Measurements from ENCODE around the gene ZFP36L1.

ZFP36L1 gene

DNA sequence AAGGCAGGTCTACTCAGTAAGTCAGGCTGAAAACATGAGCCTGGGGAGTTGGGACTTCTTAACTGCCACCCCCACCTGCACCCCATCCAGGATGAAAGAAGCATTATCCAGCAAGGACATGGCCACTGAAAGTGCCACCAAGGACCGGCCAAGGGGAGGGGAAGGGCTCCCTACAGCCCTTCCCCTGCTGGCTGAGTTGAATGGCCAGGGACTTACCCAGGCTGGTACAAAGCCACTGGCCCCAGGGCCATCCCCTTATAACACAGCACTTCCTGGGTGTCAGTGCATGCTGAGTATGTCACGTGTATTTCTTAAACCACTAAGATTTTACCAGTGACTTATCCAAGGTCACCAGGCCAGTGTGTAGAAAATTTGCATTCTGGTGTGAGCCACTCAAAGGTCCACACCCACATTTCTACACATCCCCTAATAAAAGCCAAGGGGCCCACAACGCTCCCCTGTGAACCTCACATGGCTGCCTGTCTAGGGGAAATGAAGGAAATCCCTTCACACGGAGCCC, 29.3 kb upstream of the ZFP36L1 start:
- in situ Hi-C loops (cut with HindIII; ENCODE audit: low sequenced_read_pairs) = no loop called here
- DNase-seq (ENCODE audit: low read depth) = no peak
- H3K4me3 ChIP-seq (ENCODE audit: low read depth, low read length) = no peak overlapping the region
- TF ChIP-seq, protein P1, sequence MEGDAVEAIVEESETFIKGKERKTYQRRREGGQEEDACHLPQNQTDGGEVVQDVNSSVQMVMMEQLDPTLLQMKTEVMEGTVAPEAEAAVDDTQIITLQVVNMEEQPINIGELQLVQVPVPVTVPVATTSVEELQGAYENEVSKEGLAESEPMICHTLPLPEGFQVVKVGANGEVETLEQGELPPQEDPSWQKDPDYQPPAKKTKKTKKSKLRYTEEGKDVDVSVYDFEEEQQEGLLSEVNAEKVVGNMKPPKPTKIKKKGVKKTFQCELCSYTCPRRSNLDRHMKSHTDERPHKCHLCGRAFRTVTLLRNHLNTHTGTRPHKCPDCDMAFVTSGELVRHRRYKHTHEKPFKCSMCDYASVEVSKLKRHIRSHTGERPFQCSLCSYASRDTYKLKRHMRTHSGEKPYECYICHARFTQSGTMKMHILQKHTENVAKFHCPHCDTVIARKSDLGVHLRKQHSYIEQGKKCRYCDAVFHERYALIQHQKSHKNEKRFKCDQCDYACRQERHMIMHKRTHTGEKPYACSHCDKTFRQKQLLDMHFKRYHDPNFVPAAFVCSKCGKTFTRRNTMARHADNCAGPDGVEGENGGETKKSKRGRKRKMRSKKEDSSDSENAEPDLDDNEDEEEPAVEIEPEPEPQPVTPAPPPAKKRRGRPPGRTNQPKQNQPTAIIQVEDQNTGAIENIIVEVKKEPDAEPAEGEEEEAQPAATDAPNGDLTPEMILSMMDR (IDR thresholded peaks at IDR 0.05; ENCODE audit: low read depth, low read length, missing control alignments) = no peak

DNA sequence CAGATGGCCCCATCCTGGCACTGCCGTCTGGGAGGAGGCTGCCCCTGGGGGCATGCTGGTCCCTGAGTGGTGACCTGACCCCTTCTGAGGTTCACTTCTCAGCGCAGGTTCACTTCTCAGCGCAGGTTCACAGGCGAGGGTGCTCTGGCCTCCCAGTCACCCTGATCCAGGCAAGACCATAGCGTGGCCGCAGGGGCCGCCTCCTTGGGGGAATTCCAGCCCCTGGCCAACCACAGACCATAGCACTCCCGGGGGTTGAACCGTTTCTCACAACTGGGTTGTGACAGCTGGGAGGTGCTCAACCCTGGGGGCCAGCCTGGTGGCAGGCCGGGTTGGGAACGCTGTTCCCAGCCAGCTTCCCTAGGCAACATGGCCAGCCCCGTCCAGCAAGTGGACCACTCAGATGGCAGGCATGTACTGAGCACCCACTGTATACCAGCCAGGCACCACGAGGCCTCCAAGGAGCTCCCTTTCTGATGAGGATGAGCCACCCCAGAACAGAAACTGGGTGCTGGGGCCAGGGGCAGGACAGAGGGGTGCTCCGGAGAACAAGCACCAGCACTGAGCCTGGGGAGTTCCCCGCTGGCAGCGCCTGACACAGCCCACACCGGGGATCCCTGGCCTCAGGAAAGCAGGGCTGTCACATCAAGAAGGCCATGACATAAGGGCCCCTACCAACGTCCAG, 28.3 kb upstream of the ZFP36L1 start:
- no peak for DNase-seq (ENCODE audit: low read depth)
- in situ Hi-C loops (cut with HindIII; ENCODE audit: low sequenced_read_pairs) = no loop called here
- TF ChIP-seq, protein P1 (IDR thresholded peaks at IDR 0.05; ENCODE audit: low read depth, low read length, missing control alignments) = no peak
- no peak overlapping the region for H3K4me3 ChIP-seq (ENCODE audit: low read depth, low read length)

DNA sequence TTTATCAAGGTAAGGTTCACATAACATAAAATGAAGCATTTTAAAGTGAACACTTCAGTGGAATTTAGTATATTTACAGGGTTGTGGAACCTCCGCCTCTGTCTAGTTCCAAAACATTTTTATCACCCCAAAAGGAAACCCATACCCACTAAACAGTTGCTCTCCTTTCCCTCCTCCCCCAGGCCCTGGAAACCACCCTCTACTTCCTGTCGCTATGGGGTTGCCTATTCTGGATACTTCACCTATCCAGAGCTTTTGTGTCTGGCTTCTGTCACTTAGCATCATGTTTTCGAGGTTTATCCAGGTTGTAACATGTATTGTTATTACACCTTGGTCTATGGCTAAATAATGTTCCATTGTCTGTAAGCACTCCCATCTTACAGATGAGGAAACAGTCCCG, 27.7 kb upstream of the ZFP36L1 start:
- TF ChIP-seq, protein P1 (IDR thresholded peaks at IDR 0.05; ENCODE audit: low read depth, low read length, missing control alignments) = no peak
- no peak for DNase-seq (ENCODE audit: low read depth)
- no peak overlapping the region for H3K4me3 ChIP-seq (ENCODE audit: low read depth, low read length)
- in situ Hi-C loops (cut with HindIII; ENCODE audit: low sequenced_read_pairs) = no loop called here

DNA sequence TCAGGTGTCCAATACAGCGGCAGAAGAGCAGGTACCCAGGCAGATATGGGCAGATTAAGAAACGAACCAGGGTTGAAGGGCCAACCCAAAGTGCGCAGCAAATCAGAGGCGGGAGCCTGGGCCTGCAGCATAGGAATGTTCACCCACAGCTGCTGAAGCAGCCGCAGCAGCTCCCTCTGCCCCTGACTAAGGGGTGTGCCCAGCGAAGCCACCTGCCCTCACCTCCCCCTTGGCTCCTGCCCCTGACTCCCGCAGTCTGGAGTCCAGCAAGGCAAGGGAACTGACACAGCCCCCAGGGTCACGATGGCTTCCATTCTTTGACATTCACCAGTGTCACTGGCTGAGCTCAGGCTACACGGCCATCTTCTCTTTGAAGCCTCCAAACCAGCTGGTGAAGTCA, 27.3 kb upstream of the ZFP36L1 start:
- TF ChIP-seq, protein P1 (IDR thresholded peaks at IDR 0.05; ENCODE audit: low read depth, low read length, missing control alignments) = no peak
- no peak overlapping the region for H3K4me3 ChIP-seq (ENCODE audit: low read depth, low read length)
- in situ Hi-C loops (cut with HindIII; ENCODE audit: low sequenced_read_pairs) = no loop called here
- no peak for DNase-seq (ENCODE audit: low read depth)

DNA sequence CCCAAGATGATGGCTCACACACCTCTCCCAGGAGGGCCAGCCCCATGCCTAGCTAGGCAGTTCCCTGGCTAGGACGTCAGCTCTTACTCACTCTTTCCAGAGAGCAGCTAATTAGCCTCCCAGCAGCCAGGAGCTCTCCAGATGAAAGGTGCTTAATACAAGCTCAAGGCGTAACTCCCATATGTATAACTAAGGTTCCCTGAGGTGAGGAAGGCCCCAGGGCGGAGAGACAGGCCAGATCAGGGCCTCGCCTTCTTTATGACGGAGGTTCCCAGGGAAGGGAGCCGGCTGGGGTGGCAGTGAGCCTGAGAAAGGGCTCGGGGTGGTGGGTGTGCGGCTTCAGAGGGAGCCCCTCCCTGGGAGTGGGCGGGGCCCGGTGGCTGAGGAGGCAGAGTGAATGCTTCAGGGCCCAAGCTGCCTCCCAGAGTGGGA, 26.4 kb upstream of the ZFP36L1 start:
- H3K4me3 ChIP-seq (ENCODE audit: low read depth, low read length) = no peak overlapping the region
- TF ChIP-seq, protein P1 (IDR thresholded peaks at IDR 0.05; ENCODE audit: low read depth, low read length, missing control alignments) = no peak
- in situ Hi-C loops (cut with HindIII; ENCODE audit: low sequenced_read_pairs) = no loop called here
- no peak for DNase-seq (ENCODE audit: low read depth)

DNA sequence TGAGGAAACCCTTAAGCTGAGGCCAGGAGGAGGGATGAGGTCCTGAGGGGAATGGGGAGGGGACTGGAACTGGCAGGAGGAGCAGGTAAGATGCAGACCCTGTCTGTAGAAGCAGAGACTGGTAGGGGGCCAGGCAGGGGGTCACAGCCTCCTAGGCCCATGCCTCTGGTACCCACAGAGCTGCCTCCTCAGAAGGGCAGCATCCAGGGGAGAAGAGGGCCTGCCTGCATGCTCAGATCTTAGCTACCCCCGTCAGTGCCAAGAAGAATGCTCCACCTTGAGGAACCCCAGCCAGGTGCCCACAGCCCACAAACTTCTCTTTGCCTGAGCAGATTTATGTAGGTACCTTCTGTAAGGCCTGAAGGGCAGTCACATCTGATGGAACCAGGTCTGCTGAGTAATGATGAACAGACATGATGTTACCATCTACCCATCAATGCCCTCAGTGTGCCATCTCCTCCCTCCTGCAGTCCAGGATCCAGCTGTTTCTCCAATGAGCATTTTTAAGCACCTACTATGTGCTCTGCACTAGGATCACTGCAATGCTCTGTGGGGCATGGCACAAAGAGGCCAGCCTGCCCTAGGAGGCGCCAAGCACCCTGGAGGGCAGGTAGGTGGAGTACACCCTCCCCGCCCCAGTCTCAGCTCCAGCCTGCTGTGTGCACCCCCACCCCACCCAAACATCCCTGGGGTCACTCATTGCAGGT, 24.8 kb upstream of the ZFP36L1 start:
- in situ Hi-C loops (cut with HindIII; ENCODE audit: low sequenced_read_pairs) = no loop called here
- no peak overlapping the region for H3K4me3 ChIP-seq (ENCODE audit: low read depth, low read length)
- TF ChIP-seq, protein P1 (IDR thresholded peaks at IDR 0.05; ENCODE audit: low read depth, low read length, missing control alignments) = no peak
- no peak for DNase-seq (ENCODE audit: low read depth)

Data from astrocyte of the cerebellum (primary cell).